ENCODE measurements around the gene PA2G4.
"Not testable (repeated sequence)": the region's sequence is repeated elsewhere in the genome, so short reads cannot be mapped to it uniquely, and the experiment has no call there.

Gene PA2G4

GRCh38 chr12:56101045-56101444, 3.3 kb upstream of the PA2G4 start:
- DNase-seq (ENCODE audit: low read depth), result no peak

- no peak for DNase-seq (ENCODE audit: low read depth)
Measured at GRCh38 chr12:56102683-56103065, 1.7 kb upstream of the PA2G4 start.

DNA sequence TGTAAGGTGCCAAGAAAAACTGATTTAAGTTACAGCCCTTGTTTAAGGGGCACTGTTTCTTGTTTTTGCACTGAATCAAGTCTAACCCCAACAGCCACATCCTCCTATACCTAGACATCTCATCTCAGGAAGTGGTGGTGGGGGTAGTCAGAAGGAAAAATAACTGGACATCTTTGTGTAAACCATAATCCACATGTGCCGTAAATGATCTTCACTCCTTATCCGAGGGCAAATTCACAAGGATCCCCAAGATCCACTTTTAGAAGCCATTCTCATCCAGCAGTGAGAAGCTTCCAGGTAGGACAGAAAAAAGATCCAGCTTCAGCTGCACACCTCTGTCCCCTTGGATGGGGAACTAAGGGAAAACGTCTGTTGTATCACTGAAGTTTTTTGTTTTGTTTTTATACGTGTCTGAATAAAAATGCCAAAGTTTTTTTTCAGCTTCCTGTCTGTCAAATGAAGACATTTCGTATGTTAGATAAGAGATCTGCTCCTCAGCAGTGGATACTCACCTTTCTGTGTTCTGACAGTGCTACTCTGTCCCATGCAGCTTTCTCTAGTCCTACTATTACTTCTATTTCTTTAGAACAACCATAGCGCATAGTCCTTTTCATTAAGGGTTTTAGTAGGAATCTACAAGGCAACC, 1.2 kb upstream of the PA2G4 start:
- no peak for DNase-seq (ENCODE audit: low read depth)

- no peak for DNase-seq (ENCODE audit: low read depth)
Measured at GRCh38 chr12:56103823-56104108, 593 bp upstream of the PA2G4 start.

DNA sequence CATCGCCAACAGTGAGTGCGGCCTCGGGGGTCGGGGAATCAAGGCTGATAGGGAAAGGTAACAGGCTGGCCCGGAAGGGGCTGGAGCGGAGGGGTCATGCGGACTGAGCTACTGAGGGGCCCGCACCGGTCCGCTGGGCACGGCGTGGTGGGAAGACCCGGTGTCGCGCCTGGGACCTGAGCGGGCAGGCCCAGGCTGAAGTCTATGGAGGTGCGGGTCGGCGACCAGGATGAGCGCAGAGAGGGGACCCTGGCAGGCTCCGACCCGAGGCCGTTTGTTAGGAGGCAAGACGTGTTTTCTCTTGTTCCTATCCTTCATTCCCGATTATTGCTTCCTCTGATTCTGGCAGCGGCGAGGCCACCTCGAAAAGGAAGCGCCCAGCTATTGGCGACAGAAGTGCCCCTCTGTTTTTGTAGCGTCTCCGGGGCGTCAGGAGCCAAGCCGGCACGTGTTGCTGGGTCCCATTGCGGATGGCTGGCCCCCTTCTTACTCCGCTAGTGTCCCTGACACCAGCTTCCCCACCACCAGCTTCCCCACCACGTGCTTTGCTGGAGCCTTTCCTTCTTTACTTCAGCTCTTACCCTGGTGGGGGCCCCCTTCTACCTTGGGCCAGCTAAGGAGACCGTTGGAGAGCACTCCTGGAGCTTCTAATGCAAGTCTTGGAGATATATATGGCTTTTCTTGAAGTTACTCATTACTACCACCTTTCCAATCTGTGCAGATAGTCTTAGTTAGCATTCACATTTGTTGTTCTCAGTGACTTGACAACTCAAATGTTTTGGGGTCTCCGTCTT, 653 bp downstream of the PA2G4 start:
- DNase-seq (ENCODE audit: low read depth), result peak; percentile 15

DNA sequence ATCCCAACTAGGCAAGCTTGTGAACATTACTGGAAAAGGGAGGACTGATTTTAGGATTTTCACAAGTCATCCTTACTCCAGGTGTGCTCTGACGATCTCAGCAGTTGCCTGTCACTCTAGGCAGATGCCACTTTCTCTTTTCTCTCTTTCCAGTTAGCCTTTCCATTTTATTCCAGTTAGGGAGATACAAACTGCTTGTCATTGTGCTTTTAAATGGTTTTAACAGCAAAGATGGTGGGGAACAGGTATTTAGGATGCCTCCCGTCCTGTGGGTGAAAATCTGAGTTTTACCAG, 1.2 kb downstream of the PA2G4 start:
- no peak for DNase-seq (ENCODE audit: low read depth)

GRCh38 chr12:56107242-56107641, 2.9 kb downstream of the PA2G4 start:
- no peak for DNase-seq (ENCODE audit: low read depth)

DNA sequence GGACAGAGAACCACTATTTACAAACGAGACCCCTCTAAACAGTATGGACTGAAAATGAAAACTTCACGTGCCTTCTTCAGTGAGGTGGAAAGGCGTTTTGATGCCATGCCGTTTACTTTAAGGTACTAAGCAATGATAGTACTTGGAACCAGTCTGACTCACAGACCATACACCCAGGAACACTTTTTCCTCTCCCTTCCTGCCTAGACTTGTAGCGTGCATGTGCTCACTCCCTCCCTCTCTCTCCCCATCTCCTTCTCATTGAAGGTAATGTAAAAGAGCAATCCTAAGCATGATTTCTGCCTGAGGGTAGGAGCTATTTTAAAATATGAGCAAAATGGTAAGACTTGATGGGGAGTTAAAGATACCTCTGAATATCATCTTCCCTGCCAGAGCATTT, 6.2 kb downstream of the PA2G4 start:
- DNase-seq (ENCODE audit: low read depth), result no peak

GRCh38 chr12:56114084-56114483, 9.7 kb downstream of the PA2G4 start:
- DNase-seq (ENCODE audit: low read depth), result no peak

DNA sequence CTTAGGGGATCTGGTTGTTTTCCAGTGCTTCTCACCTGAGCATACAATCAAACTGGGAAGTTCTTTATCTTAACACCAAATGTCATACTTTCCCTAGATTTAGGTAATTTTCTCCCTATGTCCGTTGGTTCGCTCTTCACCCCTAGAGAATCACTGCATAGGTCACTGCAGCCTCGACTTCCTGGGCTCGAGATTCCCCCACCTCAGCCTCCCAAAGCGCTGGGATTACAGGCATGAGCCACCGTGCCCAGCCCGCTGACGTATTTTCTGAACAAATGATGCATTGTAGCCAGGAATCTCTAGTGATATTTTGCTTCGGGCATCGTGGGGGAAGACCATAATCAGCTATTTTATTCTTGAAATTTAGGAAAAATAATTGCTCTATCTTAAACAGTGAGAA, 11.0 kb downstream of the PA2G4 start:
- no peak for DNase-seq (ENCODE audit: low read depth)

- peak; percentile 90 for DNase-seq (ENCODE audit: low read depth)
Measured at GRCh38 chr12:56116267-56117081, 12.1 kb downstream of the PA2G4 start, which contains the start of gene RPL41. TSS of gene RPL41 (plus strand) at chr12:56116633.

GRCh38 chr12:56117082-56117706, 12.8 kb downstream of the PA2G4 start:
- DNase-seq (ENCODE audit: low read depth), result not testable (repeated sequence)

DNA sequence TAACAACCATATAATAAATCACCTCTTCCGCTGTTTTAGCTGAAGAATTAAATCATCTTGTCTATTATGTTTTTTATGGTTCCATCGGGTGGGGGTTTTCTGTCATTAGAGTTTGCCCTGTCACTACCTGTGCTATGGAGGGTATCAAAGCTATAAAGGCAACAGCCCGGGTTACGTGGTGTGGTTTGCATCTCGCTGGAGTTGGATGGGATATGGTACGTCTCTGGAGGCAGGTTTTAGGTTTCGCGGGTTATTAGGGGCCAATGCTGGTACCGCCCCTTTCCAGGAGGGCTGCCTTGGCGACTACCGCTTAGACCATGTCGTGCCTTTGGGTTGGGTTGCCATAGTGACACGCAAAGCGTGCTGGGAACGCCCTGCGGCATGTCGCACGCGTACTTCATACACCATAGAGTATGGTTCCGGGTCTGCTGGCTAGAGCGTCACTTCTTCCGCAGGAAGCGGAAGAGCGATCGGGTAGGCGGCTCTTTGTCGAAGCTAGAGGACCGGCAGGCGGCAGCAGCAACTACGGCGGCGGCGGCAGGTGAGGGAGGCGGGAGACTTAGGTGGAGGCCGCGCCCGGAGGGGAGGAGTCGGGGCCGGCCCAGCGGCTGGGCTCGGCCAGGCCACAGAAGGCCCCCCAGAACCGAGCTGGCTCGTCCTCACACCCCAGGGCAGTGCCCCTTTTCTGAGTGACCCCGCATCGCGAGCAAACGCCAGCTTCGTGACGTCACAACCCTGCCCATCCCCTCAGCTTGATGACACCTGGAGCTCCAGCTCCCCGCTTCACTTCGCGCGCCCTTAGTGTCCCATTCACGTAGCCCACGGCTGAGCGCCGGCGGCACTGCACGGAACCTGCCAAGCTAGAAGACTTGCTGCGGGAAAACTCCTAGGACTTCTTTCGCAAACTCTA, 13.7 kb downstream of the PA2G4 start, which contains the start of gene ZC3H10:
ZC3H10 (plus strand) TSS at position 489 of the 910 bp plus-strand sequence. CDS start 2,297 bp downstream, outside the sequence.
- peak; percentile 96 for DNase-seq (ENCODE audit: low read depth)

DNA sequence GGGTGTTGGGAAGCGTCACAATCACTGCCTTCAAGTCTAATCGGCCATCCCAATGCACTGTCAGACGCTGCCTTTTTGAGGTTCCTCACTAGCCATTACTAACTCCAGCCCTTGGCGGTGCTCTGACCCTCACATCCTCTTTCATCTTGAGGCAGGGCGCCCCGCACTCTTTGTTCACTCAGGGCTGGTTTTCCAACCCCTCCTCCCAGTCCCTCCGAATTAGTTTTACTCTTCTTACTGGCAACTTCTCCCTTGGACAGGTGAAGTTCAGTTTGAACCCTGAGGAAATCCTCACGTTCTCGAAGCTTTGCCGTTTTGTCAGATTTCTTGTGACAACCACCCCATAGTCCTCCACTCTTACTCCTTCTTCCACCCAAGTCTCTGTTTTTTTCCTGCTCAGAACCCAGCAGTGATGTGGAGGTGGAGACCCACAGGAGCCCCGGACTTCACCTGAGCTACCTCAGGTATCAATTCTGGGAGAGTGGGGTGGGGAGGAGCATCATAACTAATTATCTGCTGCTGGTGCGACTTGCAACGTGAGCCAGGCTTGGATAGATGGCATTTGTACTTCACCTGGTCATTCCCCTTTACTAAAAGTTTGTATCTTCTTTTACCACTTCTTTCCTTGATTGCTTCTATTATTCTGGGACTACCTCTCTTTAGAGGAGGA, 14.5 kb downstream of the PA2G4 start:
- no peak for DNase-seq (ENCODE audit: low read depth)

- DNase-seq (ENCODE audit: low read depth), result peak; percentile 38
Measured at GRCh38 chr12:56119361-56119796, 15.0 kb downstream of the PA2G4 start.

- DNase-seq (ENCODE audit: low read depth), result no peak
Measured at GRCh38 chr12:56120158-56120846, 15.9 kb downstream of the PA2G4 start.

- no peak for DNase-seq (ENCODE audit: low read depth)
Measured at GRCh38 chr12:56121204-56121870, 17.0 kb downstream of the PA2G4 start.

DNA sequence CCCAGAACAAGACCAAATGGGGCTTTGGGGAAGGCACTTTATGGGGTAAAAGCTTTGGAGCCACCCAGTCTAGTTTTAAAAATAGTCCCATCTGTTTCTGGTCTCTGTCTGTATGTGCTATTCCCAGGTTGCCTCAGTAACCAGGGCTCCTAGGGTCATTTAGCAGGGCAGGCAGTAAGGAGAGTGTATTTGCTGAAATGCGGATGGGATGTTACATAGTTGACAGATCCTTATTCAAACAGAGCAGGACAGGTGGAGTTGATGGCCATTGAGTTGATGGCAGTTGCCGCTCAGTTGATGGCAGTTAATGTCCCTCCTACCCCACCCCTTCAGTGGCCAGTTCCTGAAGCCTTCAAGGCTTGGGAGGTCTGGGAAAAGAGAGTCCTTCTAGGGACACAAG, 18.3 kb downstream of the PA2G4 start:
- DNase-seq (ENCODE audit: low read depth), result no peak

- no peak for DNase-seq (ENCODE audit: low read depth)
Measured at GRCh38 chr12:56124133-56124532, 19.8 kb downstream of the PA2G4 start.

Data from activated T-helper 9 cell treated with anti-CD3 and anti-CD28 coated beads, Interleukin-2, amount 50 U/mL, for 16 hours (primary cell).